Measurements from ENCODE around the gene TBC1D10A.

The TBC1D10A gene

GRCh38 chr22:30287648-30288418, 38.9 kb downstream of the TBC1D10A start:
- TF ChIP-seq, protein P1, sequence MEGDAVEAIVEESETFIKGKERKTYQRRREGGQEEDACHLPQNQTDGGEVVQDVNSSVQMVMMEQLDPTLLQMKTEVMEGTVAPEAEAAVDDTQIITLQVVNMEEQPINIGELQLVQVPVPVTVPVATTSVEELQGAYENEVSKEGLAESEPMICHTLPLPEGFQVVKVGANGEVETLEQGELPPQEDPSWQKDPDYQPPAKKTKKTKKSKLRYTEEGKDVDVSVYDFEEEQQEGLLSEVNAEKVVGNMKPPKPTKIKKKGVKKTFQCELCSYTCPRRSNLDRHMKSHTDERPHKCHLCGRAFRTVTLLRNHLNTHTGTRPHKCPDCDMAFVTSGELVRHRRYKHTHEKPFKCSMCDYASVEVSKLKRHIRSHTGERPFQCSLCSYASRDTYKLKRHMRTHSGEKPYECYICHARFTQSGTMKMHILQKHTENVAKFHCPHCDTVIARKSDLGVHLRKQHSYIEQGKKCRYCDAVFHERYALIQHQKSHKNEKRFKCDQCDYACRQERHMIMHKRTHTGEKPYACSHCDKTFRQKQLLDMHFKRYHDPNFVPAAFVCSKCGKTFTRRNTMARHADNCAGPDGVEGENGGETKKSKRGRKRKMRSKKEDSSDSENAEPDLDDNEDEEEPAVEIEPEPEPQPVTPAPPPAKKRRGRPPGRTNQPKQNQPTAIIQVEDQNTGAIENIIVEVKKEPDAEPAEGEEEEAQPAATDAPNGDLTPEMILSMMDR (IDR thresholded peaks at IDR 0.05; ENCODE audit: low read depth, low read length, missing control alignments): peak; percentile 88
- DNase-seq (ENCODE audit: low read depth): peak; percentile 68
- H3K4me3 ChIP-seq (ENCODE audit: low read depth, low read length): no peak overlapping the region

- no peak overlapping the region for H3K4me3 ChIP-seq (ENCODE audit: low read depth, low read length)
- no peak for DNase-seq (ENCODE audit: low read depth)
- TF ChIP-seq, protein P1 (IDR thresholded peaks at IDR 0.05; ENCODE audit: low read depth, low read length, missing control alignments): peak; percentile 87
Observed at GRCh38 chr22:30286813-30287647, 39.7 kb downstream of the TBC1D10A start.

DNA sequence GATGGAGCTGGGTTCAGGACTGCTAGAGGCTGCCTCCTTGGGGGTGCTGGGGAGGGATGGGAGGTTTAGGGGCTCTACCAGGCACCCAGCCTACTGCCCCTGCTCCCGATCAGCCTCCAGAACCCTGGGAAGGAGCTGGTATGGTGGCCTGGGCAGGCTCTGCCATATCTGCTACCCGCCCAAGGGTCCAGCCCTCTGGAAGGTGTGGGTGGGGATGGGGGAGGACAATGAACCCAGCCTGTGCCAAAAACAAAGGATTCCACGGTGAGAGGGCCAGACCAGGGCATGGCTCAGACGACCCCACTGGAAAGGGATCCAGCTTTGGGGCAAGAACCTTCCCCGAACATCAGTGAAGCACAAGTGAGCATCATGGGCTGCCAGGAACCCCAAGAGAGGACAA, 40.4 kb downstream of the TBC1D10A start:
- TF ChIP-seq, protein P1 (IDR thresholded peaks at IDR 0.05; ENCODE audit: low read depth, low read length, missing control alignments): no peak
- H3K4me3 ChIP-seq (ENCODE audit: low read depth, low read length): no peak overlapping the region
- no peak for DNase-seq (ENCODE audit: low read depth)

DNA sequence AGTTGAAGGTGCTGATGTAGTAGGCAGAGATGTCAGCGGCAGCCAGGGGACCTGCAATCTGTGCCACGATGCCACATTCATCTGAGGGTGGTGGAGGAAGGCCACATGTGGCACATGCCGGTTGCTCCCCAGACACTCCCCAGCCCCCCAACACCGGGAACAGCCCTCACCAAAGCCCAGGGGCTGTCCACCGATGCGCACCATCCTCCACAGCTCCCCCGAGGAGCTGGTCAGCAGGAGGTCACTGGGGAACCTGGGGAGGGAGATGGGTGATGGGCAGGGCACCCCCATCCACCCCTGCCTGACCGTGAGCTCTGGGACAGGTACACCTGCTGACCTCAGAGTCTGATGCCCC, 40.9 kb downstream of the TBC1D10A start:
- DNase-seq (ENCODE audit: low read depth): no peak
- TF ChIP-seq, protein P1 (IDR thresholded peaks at IDR 0.05; ENCODE audit: low read depth, low read length, missing control alignments): no peak

DNA sequence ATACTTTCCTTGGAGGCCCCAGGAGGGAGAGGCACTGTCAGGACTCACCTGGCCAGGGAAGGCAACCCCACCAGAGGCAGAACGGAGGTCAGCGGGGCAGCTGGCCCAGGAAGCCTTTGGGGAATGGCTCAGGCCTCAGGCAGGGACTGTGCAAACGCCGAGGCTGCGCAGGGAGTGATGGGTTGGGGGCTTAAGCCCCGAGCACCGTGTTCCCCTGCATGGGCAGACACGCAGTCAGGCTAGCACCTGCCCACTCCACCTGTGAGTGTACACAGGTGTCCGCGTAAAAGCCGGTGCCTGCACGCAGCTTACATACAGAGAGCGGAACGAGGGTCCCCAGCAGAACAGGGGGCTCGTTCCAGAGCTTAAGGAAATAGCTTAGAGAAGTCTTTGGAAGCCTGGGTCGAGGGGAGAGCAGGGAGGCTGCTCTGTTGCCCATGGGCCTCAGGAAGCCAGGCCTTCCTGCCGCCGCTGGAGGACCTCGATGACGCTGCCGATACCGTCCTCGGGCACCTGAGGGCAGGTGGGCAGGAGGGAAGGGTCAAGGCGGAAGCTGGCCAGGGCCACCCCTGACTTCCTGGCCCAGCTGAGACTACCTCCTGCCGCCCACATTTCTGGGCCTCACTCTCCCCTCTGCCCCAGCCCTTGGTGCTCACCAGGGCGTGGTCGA, 41.4 kb downstream of the TBC1D10A start:
- H3K4me3 ChIP-seq (ENCODE audit: low read depth, low read length): no peak overlapping the region
- DNase-seq (ENCODE audit: low read depth): no peak
- TF ChIP-seq, protein P1 (IDR thresholded peaks at IDR 0.05; ENCODE audit: low read depth, low read length, missing control alignments): no peak

More for the DNA sequence above, 40.9 kb downstream of the TBC1D10A start:
- H3K4me3 ChIP-seq (ENCODE audit: low read depth, low read length): no peak overlapping the region

GRCh38 chr22:30284666-30285065, 42.1 kb downstream of the TBC1D10A start:
- DNase-seq (ENCODE audit: low read depth): no peak

More at GRCh38 chr22:30284666-30285065, 42.1 kb downstream of the TBC1D10A start:
- H3K4me3 ChIP-seq (ENCODE audit: low read depth, low read length): no peak overlapping the region
- TF ChIP-seq, protein P1 (IDR thresholded peaks at IDR 0.05; ENCODE audit: low read depth, low read length, missing control alignments): no peak
